GM12892 (cell line): ENCODE data around the gene RCBTB1.
A peak's percentile ranks its signal among the peaks of the same experiment; 100 is the strongest.
"Not testable (repeated sequence)": the region's sequence is repeated elsewhere in the genome, so short reads cannot be mapped to it uniquely, and the experiment has no call there.

Experiments used
- DNase-seq: peaks from one replicate; pipeline ENCODE4 v3.0.0; 2011; ENCODE audit not compliant: insufficient read length
- FAIRE-seq: peaks from 2 replicates; lab custom pipeline; 2011; peaks lifted over from hg19 to GRCh38; lab: Jason Lieb, UNC
- POLR2A ChIP-seq: IDR thresholded peaks from 2 replicates; pipeline ENCODE4 v1.6.1; 2011; ENCODE audit warnings: low read depth, low read length, control low read depth
- POLR2AphosphoS5 ChIP-seq: IDR thresholded peaks from 2 replicates; pipeline ENCODE4 v1.6.1; 2011; ENCODE audit warnings: low read depth, low read length, control low read depth
- TAF1 ChIP-seq: IDR thresholded peaks from 2 replicates; pipeline ENCODE4 v1.6.1; 2011; ENCODE audit warnings: low read depth, mild to moderate bottlenecking, control low read depth, low read length, borderline replicate concordance

RCBTB1 gene

DNA sequence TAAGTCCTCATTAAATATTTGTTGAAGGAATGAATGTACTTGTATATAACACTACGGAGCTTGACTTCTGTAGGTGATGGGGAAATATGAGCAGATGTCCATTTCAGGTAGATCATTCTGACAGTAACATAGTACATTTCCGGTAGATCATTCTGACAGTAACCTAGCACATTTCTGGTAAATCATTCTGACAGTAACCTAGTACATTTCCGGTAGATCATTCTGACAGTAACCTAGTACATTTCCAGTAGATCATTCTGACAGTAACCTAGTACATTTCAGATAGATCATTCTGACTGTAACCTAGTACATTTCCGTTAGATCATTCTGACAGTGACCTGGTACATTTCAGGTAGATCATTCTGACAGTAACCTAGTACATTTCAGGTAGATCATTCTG is 87.2 kb downstream of the RCBTB1 start:
- no peak for DNase-seq
- peak; percentile 79 for FAIRE-seq
- TF ChIP-seq TAF1, result no peak
- TF ChIP-seq POLR2AphosphoS5, result no peak
- TF ChIP-seq POLR2A, result no peak

DNA sequence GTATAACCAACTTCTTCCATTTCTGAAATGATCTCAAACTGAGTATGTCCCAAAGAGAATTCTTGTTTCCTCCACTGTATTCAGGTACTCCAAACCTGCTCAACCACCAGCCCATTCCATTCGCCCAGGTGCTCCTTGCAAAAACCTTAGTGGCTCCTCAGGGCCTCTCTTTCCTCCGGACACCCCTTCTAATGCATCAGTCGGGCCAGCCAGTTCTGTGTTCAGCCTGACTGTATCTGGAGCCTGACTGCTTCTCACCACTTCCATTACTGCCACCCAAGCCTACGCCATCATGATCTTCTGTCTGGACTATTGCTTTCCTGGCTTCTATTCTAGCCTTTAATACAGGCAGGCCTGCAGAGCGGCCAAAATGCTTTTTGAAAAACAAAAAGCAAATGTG is 88.1 kb downstream of the RCBTB1 start:
- peak; percentile 9 for FAIRE-seq
- no peak for TF ChIP-seq POLR2AphosphoS5
- TF ChIP-seq POLR2A, result 0 out of 2 replicates have a peak, but pooled peaks have one; percentile 26
- DNase-seq, result no peak

DNA sequence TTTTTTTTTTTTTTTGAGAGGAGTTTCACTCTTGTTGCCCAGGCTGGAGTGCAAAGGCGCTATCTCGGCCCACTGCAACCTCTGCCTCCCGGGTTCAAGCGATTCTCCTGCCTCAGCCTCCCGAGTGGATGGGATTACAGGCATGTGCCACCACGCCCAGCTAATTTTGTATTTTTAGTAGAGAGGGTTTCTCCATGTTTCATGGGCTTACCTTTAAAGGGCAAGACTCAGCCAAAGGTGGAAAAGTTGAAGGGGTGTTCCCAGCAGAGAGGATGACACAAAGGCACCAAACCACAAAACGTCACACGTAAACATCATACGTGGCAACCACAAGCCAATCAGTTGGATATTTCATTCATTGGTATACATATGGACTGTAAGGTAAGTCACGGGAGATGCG is 88.5 kb downstream of the RCBTB1 start:
- not testable (repeated sequence) for FAIRE-seq, DNase-seq

DNA sequence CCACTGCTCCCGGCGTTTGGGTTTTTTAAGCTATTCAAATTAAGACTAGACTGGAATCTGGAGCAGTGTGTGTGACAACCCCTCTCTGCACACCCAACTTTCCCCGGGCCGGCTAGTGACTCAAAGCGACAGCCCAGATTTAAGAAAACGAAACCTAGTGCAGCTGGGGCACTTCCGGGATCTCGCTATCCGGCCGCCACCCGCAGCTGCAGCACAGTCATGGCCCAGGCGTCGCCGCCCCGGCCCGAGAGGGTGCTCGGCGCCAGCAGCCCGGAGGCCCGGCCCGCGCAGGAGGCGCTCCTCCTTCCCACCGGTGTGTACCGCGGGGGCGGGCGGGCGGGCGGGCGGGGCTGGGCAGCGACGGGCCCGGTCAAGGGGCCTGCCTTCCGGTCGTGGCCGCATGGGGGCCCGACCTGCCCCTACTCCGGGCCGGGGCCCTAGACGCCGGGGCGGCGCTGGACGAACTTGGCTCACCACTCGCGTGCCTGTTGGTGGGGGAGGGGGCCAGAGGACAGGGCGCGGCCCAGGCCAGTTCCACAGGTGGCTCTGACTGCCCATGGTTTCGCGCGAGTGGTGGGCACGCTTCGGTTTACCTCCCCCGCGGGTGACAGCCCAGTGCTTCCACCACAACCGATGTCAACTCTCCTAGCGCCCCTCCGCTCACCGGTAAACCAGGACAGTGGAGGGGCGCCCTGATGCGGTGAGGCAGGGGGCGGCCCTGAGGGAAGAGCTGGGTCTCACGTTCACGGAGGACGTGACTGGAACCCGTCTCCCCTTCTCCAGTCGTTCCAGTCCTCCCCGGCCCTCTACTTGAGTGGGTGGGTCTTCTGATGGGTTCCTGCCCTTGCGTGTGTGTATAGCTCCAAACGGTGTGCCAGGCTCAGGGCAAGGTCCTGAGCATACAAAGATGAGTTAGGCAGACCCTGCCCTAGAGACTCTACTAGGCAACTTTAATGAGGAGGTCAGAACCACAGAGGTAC is 89.3 kb downstream of the RCBTB1 start, which contains the start of gene PHF11:
PHF11 (plus strand) TSS at position 171 of the 980 bp plus-strand sequence; CDS start at position 220, 49 bp downstream.
- DNase-seq, result peak; percentile 67
- FAIRE-seq, result peak; percentile 92
- TF ChIP-seq POLR2A, result peak; percentile 78; the same call in 1 of the 2 replicates
- peak; percentile 62; the same call in 1 of the 2 replicates for TF ChIP-seq POLR2AphosphoS5
- TF ChIP-seq TAF1, result peak; percentile 61; the same call in 1 of the 2 replicates

GRCh38 chr13:49494645-49495044 is 90.7 kb downstream of the RCBTB1 start:
- FAIRE-seq (no peak), DNase-seq (no peak)
- no peak for TF ChIP-seq POLR2AphosphoS5
- TF ChIP-seq TAF1, result no peak
- no peak for TF ChIP-seq POLR2A

DNA sequence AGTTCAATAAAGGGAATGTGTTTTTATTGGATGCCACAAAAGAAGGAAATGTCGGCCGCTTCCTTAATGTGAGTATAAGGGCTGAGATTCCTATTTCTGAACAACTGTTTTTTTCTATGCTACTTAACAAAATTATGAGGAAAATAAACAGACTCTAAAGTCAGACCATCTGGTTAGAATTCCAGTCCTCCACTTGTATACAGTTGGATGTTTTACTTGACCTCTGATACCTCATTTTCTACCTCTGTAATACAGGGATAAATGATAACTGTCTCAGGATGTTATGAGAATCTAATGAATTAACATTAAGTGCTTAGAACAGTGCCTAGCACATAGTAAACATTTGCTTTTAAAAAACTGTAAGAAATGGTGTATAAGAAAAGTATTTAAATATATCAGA is 96.8 kb downstream of the RCBTB1 start:
- FAIRE-seq (no peak), DNase-seq (no peak)
- TF ChIP-seq TAF1, result no peak
